GM10248 (cell line): ENCODE measurements around the gene ZNF518A.

Source experiments
- CTCF ChIA-PET: fragments of 300-600 bp; sonication (Branson Sonifier 250); formaldehyde crosslinking; extraction: SDS; loops from one replicate; lab custom pipeline; 2021; ENCODE audit warnings: antibody characterized with exemption; lab: Yijun Ruan, JAX
- POLR2A ChIA-PET: fragments of 350-650 bp; sonication (Branson Sonifier 250); formaldehyde crosslinking; extraction: SDS; loops from one replicate; lab custom pipeline; 2020; ENCODE audit warnings: antibody characterized with exemption; lab: Yijun Ruan, JAX
- DNase-seq: peaks from one replicate; pipeline ENCODE4 v3.0.0; 2012; ENCODE audit errors: extremely low spot score
- CTCF ChIP-seq: IDR thresholded peaks from 2 replicates; pipeline ENCODE4 v1.5.1; 2012; ENCODE audit warnings: mild to moderate bottlenecking, low read depth; ENCODE audit errors: extremely low read depth, missing control alignments, control extremely low read depth

Gene ZNF518A

GRCh38 chr10:96131621-96132020 lies 1.5 kb downstream of the ZNF518A start:
- POLR2A ChIA-PET = no interaction called here
- CTCF ChIA-PET = no interaction called here
- no peak for TF ChIP-seq CTCF
- DNase-seq = no peak

GRCh38 chr10:96133135-96133534 lies 3.0 kb downstream of the ZNF518A start:
- ChIA-PET POLR2A (no interaction called here), CTCF (interaction anchor here (0.8 kb wide), 1 partner anchor 9 kb away, joined by 3 read pairs; no protein-coding TSS in a partner anchor)
- no peak for DNase-seq
- TF ChIP-seq CTCF = no peak

GRCh38 chr10:96136810-96137209 lies 6.7 kb downstream of the ZNF518A start:
- no peak for DNase-seq
- ChIA-PET CTCF (no interaction called here), POLR2A (no interaction called here)
- TF ChIP-seq CTCF = no peak

GRCh38 chr10:96137567-96137966 lies 7.5 kb downstream of the ZNF518A start:
- TF ChIP-seq CTCF = no peak
- ChIA-PET POLR2A (interaction anchor here (0.6 to 1.1 kb wide), 3 partner anchors 8 to 92 kb away, joined by 3 to 5 read pairs (median 3); no protein-coding TSS in a partner anchor), CTCF (interaction anchor here (1.2 to 1.9 kb wide), 3 partner anchors 8 to 119 kb away, joined by 3 to 7 read pairs (median 7); partner anchors contain the start of gene ZNF518A)
- DNase-seq = no peak

- TF ChIP-seq CTCF = no peak
- POLR2A ChIA-PET = interaction anchor here (0.6 to 1.1 kb wide), 2 partner anchors 9 to 92 kb away, joined by 3 to 5 read pairs; no protein-coding TSS in a partner anchor
- DNase-seq = peak; percentile 68
- CTCF ChIA-PET = interaction anchor here (1.2 to 1.9 kb wide), 4 partner anchors 8 to 120 kb away, joined by 3 to 7 read pairs (median 5); partner anchors contain the start of gene ZNF518A
Measured at GRCh38 chr10:96138102-96138501, 8.0 kb downstream of the ZNF518A start.

GRCh38 chr10:96152437-96152836 lies 22.3 kb downstream of the ZNF518A start:
- ChIA-PET POLR2A (no interaction called here), CTCF (interaction anchor here (1.0 to 1.4 kb wide), 2 partner anchors 14 to 77 kb away, joined by 3 to 4 read pairs; no protein-coding TSS in a partner anchor)
- DNase-seq = no peak
- no peak for TF ChIP-seq CTCF
